ENCODE data around the gene SPTLC1. TPM values are rescaled to one million over a fixed set of nuclear protein-coding genes. Genes with fewer than 3 reads are reported as not detected.
"Not testable (repeated sequence)": the region's sequence is repeated elsewhere in the genome, so short reads cannot be mapped to it uniquely, and the experiment has no call there.

The SPTLC1 gene
- total RNA-seq, 2 experiments from 2014 or later: 49.1 to 54.5 TPM

GRCh38 chr9:92132501-92132900 lies 17.3 kb upstream of the SPTLC1 start:
- H3K27me3 Mint-ChIP-seq: peaks cover 38% of the 10 kb centered on the region
- H3K4me1 Mint-ChIP-seq: peaks cover 8% of the 10 kb centered on the region
- peaks cover 4% of the 10 kb centered on the region for H3K9me3 Mint-ChIP-seq
- no peak overlapping the region for H3K27ac Mint-ChIP-seq
- no peak for DNase-seq
- H3K36me3 Mint-ChIP-seq: no peaks in the 10 kb centered on the region
- H3K4me3 Mint-ChIP-seq: no peak overlapping the region

GRCh38 chr9:92122800-92123199 lies 7.6 kb upstream of the SPTLC1 start:
- no peak for DNase-seq
- no peaks in the 10 kb centered on the region for H3K36me3 Mint-ChIP-seq
- no peaks in the 10 kb centered on the region for H3K27me3 Mint-ChIP-seq
- H3K4me3 Mint-ChIP-seq: no peak overlapping the region
- no peak overlapping the region for H3K27ac Mint-ChIP-seq
- no peaks in the 10 kb centered on the region for H3K9me3 Mint-ChIP-seq
- H3K4me1 Mint-ChIP-seq: no peaks in the 10 kb centered on the region

- Mint-ChIP-seq H3K4me1 (no peaks in the 10 kb centered on the region), H3K36me3 (no peaks in the 10 kb centered on the region)
Measured at GRCh38 chr9:92122061-92122460, 6.8 kb upstream of the SPTLC1 start.

GRCh38 chr9:92121265-92121664 lies 6.1 kb upstream of the SPTLC1 start:
- H3K4me3 Mint-ChIP-seq: no peak overlapping the region
- H3K36me3 Mint-ChIP-seq: no peaks in the 10 kb centered on the region

More at GRCh38 chr9:92122061-92122460, 6.8 kb upstream of the SPTLC1 start:
- DNase-seq: no peak
- Mint-ChIP-seq H3K4me3 (no peak overlapping the region), H3K27ac (no peak overlapping the region), H3K27me3 (no peaks in the 10 kb centered on the region), H3K9me3 (no peaks in the 10 kb centered on the region)

GRCh38 chr9:92120138-92120537 lies 4.9 kb upstream of the SPTLC1 start:
- H3K27me3 Mint-ChIP-seq: no peaks in the 10 kb centered on the region
- no peak for DNase-seq
- no peaks in the 10 kb centered on the region for H3K9me3 Mint-ChIP-seq
- no peaks in the 10 kb centered on the region for H3K4me1 Mint-ChIP-seq
- no peak overlapping the region for H3K4me3 Mint-ChIP-seq
- H3K27ac Mint-ChIP-seq: no peak overlapping the region
- H3K36me3 Mint-ChIP-seq: peaks cover under 1% of the 10 kb centered on the region

More at GRCh38 chr9:92121265-92121664, 6.1 kb upstream of the SPTLC1 start:
- no peak for DNase-seq
- no peak overlapping the region for H3K27ac Mint-ChIP-seq
- H3K27me3 Mint-ChIP-seq: no peaks in the 10 kb centered on the region
- H3K9me3 Mint-ChIP-seq: no peaks in the 10 kb centered on the region
- H3K4me1 Mint-ChIP-seq: no peaks in the 10 kb centered on the region

GRCh38 chr9:92119586-92119985 lies 4.4 kb upstream of the SPTLC1 start:
- no peaks in the 10 kb centered on the region for H3K9me3 Mint-ChIP-seq
- H3K4me1 Mint-ChIP-seq: no peaks in the 10 kb centered on the region
- H3K4me3 Mint-ChIP-seq: no peak overlapping the region
- peaks cover 2% of the 10 kb centered on the region for H3K36me3 Mint-ChIP-seq
- no peak for DNase-seq
- H3K27ac Mint-ChIP-seq: no peak overlapping the region
- no peaks in the 10 kb centered on the region for H3K27me3 Mint-ChIP-seq

GRCh38 chr9:92108122-92108521 lies 7.1 kb downstream of the SPTLC1 start:
- Mint-ChIP-seq H3K4me3 (no peak overlapping the region), H3K9me3 (no peaks in the 10 kb centered on the region), H3K36me3 (peaks cover 33% of the 10 kb centered on the region), H3K27me3 (no peaks in the 10 kb centered on the region), H3K27ac (no peak overlapping the region), H3K4me1 (peaks cover 19% of the 10 kb centered on the region)
- no peak for DNase-seq

- H3K27ac Mint-ChIP-seq, H3K4me3 Mint-ChIP-seq, H3K27me3 Mint-ChIP-seq, H3K4me1 Mint-ChIP-seq, DNase-seq, H3K9me3 Mint-ChIP-seq: not testable (repeated sequence)
- peaks cover 37% of the 10 kb centered on the region for H3K36me3 Mint-ChIP-seq
Measured at GRCh38 chr9:92105446-92106225, 9.6 kb downstream of the SPTLC1 start.

- Mint-ChIP-seq H3K36me3 (peaks cover 45% of the 10 kb centered on the region), H3K4me1 (peaks cover 11% of the 10 kb centered on the region)
- not testable (repeated sequence) for H3K4me3 Mint-ChIP-seq, DNase-seq, H3K9me3 Mint-ChIP-seq, H3K27ac Mint-ChIP-seq, H3K27me3 Mint-ChIP-seq
Measured at GRCh38 chr9:92103601-92104000, 11.6 kb downstream of the SPTLC1 start.

GRCh38 chr9:92100237-92100911 lies 14.8 kb downstream of the SPTLC1 start:
- Mint-ChIP-seq H3K36me3 (peaks cover 57% of the 10 kb centered on the region), H3K4me1 (peaks cover 25% of the 10 kb centered on the region), H3K4me3 (no peak overlapping the region), H3K9me3 (peaks cover 4% of the 10 kb centered on the region), H3K27me3 (no peaks in the 10 kb centered on the region), H3K27ac (no peak overlapping the region)
- no peak for DNase-seq

- H3K4me3 Mint-ChIP-seq: no peak overlapping the region
- H3K9me3 Mint-ChIP-seq: peaks cover 4% of the 10 kb centered on the region
- no peaks in the 10 kb centered on the region for H3K27me3 Mint-ChIP-seq
- no peak overlapping the region for H3K27ac Mint-ChIP-seq
- H3K36me3 Mint-ChIP-seq: peaks cover 58% of the 10 kb centered on the region
- DNase-seq: no peak
- H3K4me1 Mint-ChIP-seq: peaks cover 42% of the 10 kb centered on the region
Measured at GRCh38 chr9:92098638-92099037, 16.6 kb downstream of the SPTLC1 start.

- Mint-ChIP-seq H3K27ac (peak overlapping the region; percentile 70), H3K36me3 (peaks cover 54% of the 10 kb centered on the region), H3K27me3 (no peaks in the 10 kb centered on the region), H3K4me3 (no peak overlapping the region), H3K4me1 (peaks cover 44% of the 10 kb centered on the region), H3K9me3 (peaks cover 4% of the 10 kb centered on the region)
- peak; percentile 54 for DNase-seq
Measured at GRCh38 chr9:92097997-92098482, 17.2 kb downstream of the SPTLC1 start.

- H3K4me1 Mint-ChIP-seq: peaks cover 43% of the 10 kb centered on the region
- no peak overlapping the region for H3K4me3 Mint-ChIP-seq
Measured at GRCh38 chr9:92095236-92095635, 20.0 kb downstream of the SPTLC1 start.

GRCh38 chr9:92094655-92095054 lies 20.6 kb downstream of the SPTLC1 start:
- Mint-ChIP-seq H3K9me3 (peaks cover 4% of the 10 kb centered on the region), H3K27ac (peak overlapping the region; percentile 73), H3K27me3 (no peaks in the 10 kb centered on the region), H3K4me1 (peaks cover 43% of the 10 kb centered on the region), H3K36me3 (peaks cover 32% of the 10 kb centered on the region), H3K4me3 (peak overlapping the region; percentile 19)
- peak; percentile 13 for DNase-seq

More at GRCh38 chr9:92095236-92095635, 20.0 kb downstream of the SPTLC1 start:
- no peak for DNase-seq
- Mint-ChIP-seq H3K27ac (peak overlapping the region; percentile 73), H3K27me3 (no peaks in the 10 kb centered on the region), H3K9me3 (peaks cover 4% of the 10 kb centered on the region), H3K36me3 (peaks cover 32% of the 10 kb centered on the region)

GRCh38 chr9:92077888-92078287 lies 37.3 kb downstream of the SPTLC1 start:
- DNase-seq: no peak
- Mint-ChIP-seq H3K4me1 (no peaks in the 10 kb centered on the region), H3K27me3 (no peaks in the 10 kb centered on the region)

More at GRCh38 chr9:92077888-92078287, 37.3 kb downstream of the SPTLC1 start:
- peaks cover 24% of the 10 kb centered on the region for H3K36me3 Mint-ChIP-seq
- no peak overlapping the region for H3K27ac Mint-ChIP-seq
- no peak overlapping the region for H3K4me3 Mint-ChIP-seq
- H3K9me3 Mint-ChIP-seq: no peaks in the 10 kb centered on the region

All from activated naive CD8-positive, alpha-beta T cell treated with anti-CD3 and anti-CD28 coated beads for 36 hours (primary cell).